Activated naive CD4-positive, alpha-beta T cell treated with anti-CD3 and anti-CD28 coated beads for 36 hours (primary cell): Measurements from ENCODE around the gene NAPB. TPM values are rescaled to one million over a fixed set of nuclear protein-coding genes. Genes with fewer than 3 reads are reported as not detected.
"Not testable (repeated sequence)": the region's sequence is repeated elsewhere in the genome, so short reads cannot be mapped to it uniquely, and the experiment has no call there.

Source experiments
- CTCF ChIA-PET: fragments of 350-600 bp; sonication (Branson Sonifier 250); formaldehyde crosslinking; loops from one replicate; lab custom pipeline; 2021; ENCODE audit warnings: antibody characterized with exemption; lab: Charles Lee
- DNase-seq: peaks from one replicate; pipeline ENCODE4 v3.0.0-alpha.2; 2020
- H3K27ac Mint-ChIP-seq: one replicate; pipeline ENCODE4 v1.8.0; 2021; ENCODE audit warnings: mild to moderate bottlenecking, mixed read lengths
- H3K27me3 Mint-ChIP-seq: one replicate; pipeline ENCODE4 v1.8.0; 2021; ENCODE audit warnings: low read depth, mixed read lengths
- H3K36me3 Mint-ChIP-seq: one replicate; pipeline ENCODE4 v1.8.0; 2021; ENCODE audit warnings: low read depth, mixed read lengths
- H3K4me1 Mint-ChIP-seq: one replicate; pipeline ENCODE4 v1.8.0; 2021; ENCODE audit warnings: low read depth, mixed read lengths
- H3K4me3 Mint-ChIP-seq: one replicate; pipeline ENCODE4 v1.8.0; 2021; ENCODE audit warnings: mild to moderate bottlenecking, moderate library complexity, mixed read lengths
- H3K9me3 Mint-ChIP-seq: one replicate; pipeline ENCODE4 v1.8.0; 2021; ENCODE audit warnings: mixed read lengths
- intact Hi-C: fragments of 100-400 bp; cut with micrococcal nuclease; formaldehyde crosslinking; loops from one replicate; pipeline ENCODE4 v1.15.1; 2023
- total RNA-seq, 2 experiments: library from RNA; stranded (reverse); gene quantifications; one replicate each; pipeline ENCODE4 v1.2.3, GENCODE V29; 2021

The NAPB gene
- total RNA-seq, 2 experiments from 2014 or later, result 5.4 to 7.6 TPM

DNA sequence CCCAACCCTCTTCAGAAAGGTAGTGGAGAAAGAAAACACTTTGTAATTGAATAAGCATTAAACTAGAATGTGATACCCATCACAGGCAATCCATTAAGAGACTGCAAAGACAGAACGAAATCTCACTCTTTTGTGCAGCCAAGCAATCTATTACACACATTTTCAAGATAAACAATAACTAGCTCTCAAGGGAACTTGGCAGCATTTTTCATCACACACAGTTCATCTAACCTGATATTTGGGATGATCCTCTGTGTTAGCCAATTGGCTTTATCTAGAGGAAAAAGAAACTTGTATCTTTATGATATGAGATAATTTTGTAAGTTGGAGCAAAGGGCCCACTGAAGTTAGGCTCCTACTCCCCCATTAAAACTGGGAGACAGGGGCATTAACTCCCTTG lies 60.8 kb downstream of the NAPB start:
- no peaks in the 10 kb centered on the region for H3K27me3 Mint-ChIP-seq
- H3K9me3 Mint-ChIP-seq, result no peaks in the 10 kb centered on the region
- H3K4me3 Mint-ChIP-seq, result peak overlapping the region; percentile 86
- intact Hi-C loops, result loop anchor here (5.0 to 10.0 kb wide), 3 partner anchors 667 to 1874 kb away; partner anchors contain the start of gene ACSS1
- peak overlapping the region; percentile 89 for H3K27ac Mint-ChIP-seq
- peaks cover 37% of the 10 kb centered on the region for H3K4me1 Mint-ChIP-seq
- H3K36me3 Mint-ChIP-seq, result peaks cover 15% of the 10 kb centered on the region
- CTCF ChIA-PET, result interaction anchor here (2.6 kb wide), 1 partner anchor 10 kb away, joined by 8 read pairs; the partner anchor contains the start of gene NXT1
- DNase-seq, result no peak

DNA sequence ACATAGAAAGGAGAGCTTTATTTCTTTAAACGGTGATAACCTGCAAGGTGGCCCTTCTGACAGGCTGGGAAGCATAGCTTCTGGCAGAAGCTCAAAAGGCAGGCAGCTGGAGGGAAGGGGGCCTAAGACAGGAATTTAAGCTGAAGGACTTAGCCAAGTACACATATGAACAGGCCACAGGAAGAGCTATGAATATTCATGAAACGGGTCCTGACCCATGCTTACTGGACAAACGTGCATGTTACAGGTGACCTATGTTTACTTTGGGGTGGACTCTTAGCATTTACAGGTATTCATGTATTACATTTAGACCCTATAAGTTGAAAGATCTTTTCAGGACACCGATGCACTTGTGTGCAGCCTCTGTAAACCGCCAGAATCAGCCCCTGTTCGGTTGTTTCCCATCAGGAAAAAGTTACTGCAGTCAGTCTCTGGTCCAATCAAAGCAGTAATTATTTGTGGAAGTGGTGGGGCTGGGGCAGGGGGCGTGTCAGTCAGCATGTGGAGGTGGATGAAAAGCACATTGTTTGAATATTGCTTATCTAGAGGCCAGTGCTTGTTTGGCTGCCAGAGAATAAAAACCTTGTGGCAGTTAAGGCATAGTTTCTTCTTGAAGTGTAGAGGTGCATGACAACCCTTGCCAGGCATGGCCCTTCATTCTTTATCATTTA lies 62.2 kb downstream of the NAPB start:
- Mint-ChIP-seq H3K4me3 (no peak overlapping the region), H3K36me3 (peaks cover 7% of the 10 kb centered on the region), H3K27me3 (no peaks in the 10 kb centered on the region), H3K27ac (no peak overlapping the region), H3K4me1 (peaks cover 32% of the 10 kb centered on the region), H3K9me3 (no peaks in the 10 kb centered on the region)
- CTCF ChIA-PET, result interaction anchor here (1.9 kb wide), 1 partner anchor 9 kb away, joined by 11 read pairs; no protein-coding TSS in a partner anchor
- DNase-seq, result no peak
- intact Hi-C loops, result loop anchor here (1.0 to 10.0 kb wide), 5 partner anchors 9 to 1814 kb away; partner anchors contain the start of genes CST7, NAPB and NXT1

DNA sequence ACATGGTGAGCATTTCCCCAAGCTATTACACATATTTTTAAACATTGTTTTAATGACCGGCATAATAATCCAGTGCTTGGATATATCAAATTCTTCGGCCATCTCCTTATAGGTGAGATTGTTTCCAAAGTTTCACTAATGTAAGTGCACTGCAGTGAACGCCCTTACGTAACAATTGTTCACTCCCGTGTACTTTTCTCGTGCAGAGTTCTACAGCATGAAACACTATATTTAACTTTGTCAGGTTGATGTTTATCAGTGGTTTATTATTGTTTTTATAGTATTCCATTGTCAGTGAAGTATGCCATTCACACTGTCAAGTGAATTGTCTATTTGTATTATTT lies 62.8 kb downstream of the NAPB start:
- Mint-ChIP-seq H3K27me3 (no peaks in the 10 kb centered on the region), H3K4me1 (peaks cover 33% of the 10 kb centered on the region), H3K4me3 (peak overlapping the region; percentile 70), H3K9me3 (no peaks in the 10 kb centered on the region), H3K36me3 (peaks cover 7% of the 10 kb centered on the region), H3K27ac (peak overlapping the region; percentile 82)
- no peak for DNase-seq
- CTCF ChIA-PET, result interaction anchor here (1.9 kb wide), 1 partner anchor 9 kb away, joined by 11 read pairs; no protein-coding TSS in a partner anchor
- intact Hi-C loops, result loop anchor here (1.0 to 10.0 kb wide), 5 partner anchors 8 to 1814 kb away; partner anchors contain the start of genes CST7, NAPB and NXT1

DNA sequence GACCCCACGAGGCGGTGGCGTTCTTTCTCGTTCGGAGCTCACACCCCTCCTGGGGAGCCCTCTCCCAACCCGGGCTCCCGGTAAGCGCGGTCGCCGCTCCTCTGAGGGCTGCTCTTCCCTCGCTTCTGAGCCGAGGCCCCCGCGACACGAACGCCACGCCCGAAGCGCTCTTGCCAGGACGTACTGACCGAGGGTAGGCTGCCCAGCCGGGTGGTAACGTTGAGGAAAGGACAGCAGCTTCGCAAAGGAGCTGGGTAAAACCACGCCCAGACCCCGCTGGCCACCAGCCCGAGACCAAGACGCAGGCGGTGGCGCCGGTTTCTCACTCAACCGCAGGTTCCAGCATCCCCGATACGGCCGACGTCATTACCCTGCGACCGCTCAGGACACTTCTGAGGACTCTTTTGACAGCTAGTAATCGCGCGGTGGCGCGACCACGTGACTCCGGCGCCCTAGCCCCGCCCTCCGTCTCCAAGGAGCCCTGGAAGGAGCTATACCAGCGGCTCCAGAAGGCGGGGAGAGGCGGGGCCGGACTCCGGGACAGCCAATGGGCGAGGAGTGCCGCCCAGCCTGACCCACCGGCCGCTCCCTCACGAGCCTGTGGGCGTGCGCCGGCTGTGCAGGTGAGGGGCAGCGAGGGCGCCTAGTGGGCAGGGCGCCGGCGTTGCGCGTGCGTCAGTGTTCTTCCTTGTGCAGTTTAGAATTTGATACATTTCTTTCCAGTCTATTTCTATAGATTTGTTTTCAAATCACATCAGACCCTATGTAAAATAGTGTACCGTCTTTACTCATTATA lies 63.3 kb downstream of the NAPB start:
- Mint-ChIP-seq H3K9me3 (no peaks in the 10 kb centered on the region), H3K4me3 (peak overlapping the region; percentile 87), H3K27ac (peak overlapping the region; percentile 90), H3K4me1 (peaks cover 29% of the 10 kb centered on the region), H3K36me3 (peaks cover 4% of the 10 kb centered on the region), H3K27me3 (no peaks in the 10 kb centered on the region)
- DNase-seq, result peak; percentile 100
- CTCF ChIA-PET, result interaction anchor here (1.9 kb wide), 1 partner anchor 8 kb away, joined by 11 read pairs; no protein-coding TSS in a partner anchor
- intact Hi-C loops, result loop anchor here (1.0 to 10.0 kb wide), 5 partner anchors 8 to 1813 kb away; partner anchors contain the start of genes CST7, NAPB and NXT1

DNA sequence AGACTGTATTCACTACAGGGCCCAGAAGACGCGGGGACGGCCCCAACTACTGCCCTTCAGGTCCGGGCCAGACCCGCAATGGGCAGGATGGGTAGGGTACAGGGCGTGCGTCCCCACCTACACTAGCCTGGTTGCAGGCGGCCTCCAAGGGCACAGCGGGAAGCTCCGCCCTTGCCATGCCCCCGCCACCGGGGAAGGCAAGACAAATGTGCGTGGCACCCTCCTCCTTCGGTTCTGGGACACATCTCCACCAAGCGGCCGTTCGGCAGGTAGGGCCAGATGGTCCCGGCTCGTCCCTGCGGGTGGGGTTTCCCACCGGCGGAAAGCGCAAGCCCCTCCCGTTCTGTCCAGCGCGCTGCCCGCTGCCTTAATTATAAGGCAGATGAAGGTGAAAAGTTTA lies 65.1 kb downstream of the NAPB start:
- Mint-ChIP-seq H3K4me3 (no peak overlapping the region), H3K27me3 (no peaks in the 10 kb centered on the region), H3K36me3 (peaks cover 7% of the 10 kb centered on the region), H3K9me3 (no peaks in the 10 kb centered on the region), H3K4me1 (peaks cover 38% of the 10 kb centered on the region), H3K27ac (no peak overlapping the region)
- DNase-seq, result no peak
- intact Hi-C loops, result loop anchor here (5.0 to 10.0 kb wide), 2 partner anchors 1591 to 1811 kb away; partner anchors contain the start of gene CST7
- CTCF ChIA-PET, result no interaction called here

DNA sequence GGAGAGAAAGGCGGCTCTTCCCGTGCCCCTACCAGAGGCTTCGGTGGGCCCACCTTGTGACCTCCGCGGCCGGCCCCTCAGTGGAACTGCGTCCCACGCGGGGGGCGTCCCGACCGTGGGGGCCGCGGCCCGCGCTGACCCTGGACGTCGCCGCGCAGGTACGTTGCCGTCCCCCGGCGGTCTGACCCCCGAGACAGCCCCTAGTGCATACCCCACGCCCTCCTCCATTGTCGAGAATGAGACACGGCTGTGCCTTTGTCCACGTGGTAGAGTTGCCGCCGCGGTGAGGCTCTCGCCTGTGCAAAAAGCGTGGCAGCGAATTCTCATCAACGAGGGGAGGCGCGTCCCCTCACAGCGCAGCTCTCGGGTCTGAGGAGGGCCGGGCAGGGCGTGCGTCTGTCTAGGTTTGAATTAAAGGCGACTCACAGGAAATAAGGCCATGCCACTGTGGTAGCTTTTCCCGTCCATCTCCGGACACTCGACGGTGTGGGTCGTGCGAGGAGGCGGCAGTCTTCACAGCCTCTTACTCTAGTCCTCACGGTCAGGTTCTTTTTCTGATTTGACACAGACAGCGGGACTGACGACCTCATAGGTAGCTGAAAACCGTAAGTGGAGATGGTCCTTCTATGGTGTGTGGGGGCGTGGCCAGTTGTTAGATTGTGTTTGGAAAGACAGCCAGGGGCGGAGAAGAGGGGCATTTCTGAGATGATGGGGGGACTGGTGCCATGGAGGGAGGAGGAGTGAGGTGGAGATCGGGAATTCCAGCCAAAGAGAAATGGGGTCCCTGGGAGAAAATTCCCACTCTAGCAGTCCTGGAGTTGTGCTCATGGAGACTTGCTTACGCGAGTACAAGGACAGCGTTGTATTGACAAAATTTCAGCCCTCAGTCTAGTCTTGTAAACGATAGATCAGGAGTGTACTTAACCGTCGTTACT lies 70.1 kb downstream of the NAPB start:
- peaks cover 8% of the 10 kb centered on the region for H3K36me3 Mint-ChIP-seq
- no peaks in the 10 kb centered on the region for H3K27me3 Mint-ChIP-seq
- peak overlapping the region; percentile 77 for H3K4me3 Mint-ChIP-seq
- CTCF ChIA-PET, result interaction anchor here (0.7 to 2.0 kb wide), 3 partner anchors 10 to 69 kb away, joined by 3 to 8 read pairs (median 6); no protein-coding TSS in a partner anchor
- peak overlapping the region; percentile 100 for H3K27ac Mint-ChIP-seq
- no peaks in the 10 kb centered on the region for H3K9me3 Mint-ChIP-seq
- intact Hi-C loops, result loop anchor here (1.0 to 10.0 kb wide), 8 partner anchors 7 to 1806 kb away; partner anchors contain the start of genes GZF1 and NAPB
- DNase-seq, result peak; percentile 72
- H3K4me1 Mint-ChIP-seq, result peaks cover 36% of the 10 kb centered on the region

DNA sequence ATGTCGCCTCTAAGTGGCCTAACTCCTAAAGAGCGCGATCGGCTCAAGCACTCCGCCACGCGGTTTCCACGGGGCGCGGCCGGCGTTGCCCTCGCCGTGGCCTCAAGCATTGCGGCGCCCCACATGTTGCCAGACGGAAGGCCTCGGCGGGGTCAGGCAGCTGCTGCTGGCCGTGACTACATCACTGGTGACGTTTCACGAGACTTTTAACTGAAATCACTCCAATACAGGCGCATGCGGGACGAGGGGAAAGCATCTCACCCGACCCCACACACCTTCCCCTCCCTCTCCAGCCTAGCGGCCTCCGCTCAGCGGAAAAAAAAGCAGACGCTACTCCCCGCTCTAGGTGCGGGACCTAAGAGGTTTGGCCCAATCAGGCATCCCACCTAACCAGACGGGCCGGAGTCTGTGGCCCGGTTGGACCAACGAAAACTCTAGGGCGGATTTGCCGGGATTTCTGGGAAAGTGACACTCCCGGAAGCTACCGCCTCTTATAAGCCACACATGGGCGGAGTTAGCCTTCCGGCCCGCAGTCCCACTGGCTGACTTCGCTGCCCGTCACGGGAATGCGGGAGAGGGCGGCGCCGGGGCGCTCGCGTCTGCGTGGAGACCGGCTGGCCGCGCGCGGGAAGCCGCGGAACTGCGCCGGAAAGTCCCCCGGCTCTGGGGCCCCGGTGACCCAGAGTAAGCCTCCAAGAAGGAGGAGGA lies 70.9 kb downstream of the NAPB start, which contains the start of gene NXT1:
NXT1 (plus strand) TSS at position 596 of the 708 bp plus-strand sequence. CDS start 3,251 bp downstream, outside the sequence.
- intact Hi-C loops, result loop anchor here (1.0 to 10.0 kb wide), 8 partner anchors 8 to 1806 kb away; partner anchors contain the start of genes GZF1 and NAPB
- Mint-ChIP-seq H3K9me3 (no peaks in the 10 kb centered on the region), H3K4me3 (peak within 1 kb of the TSS; percentile 77), H3K27ac (peak within 1 kb of the TSS; percentile 100), H3K27me3 (no peaks in the 10 kb centered on the region), H3K36me3 (peaks cover 8% of the 10 kb centered on the region), H3K4me1 (peaks cover 36% of the 10 kb centered on the region)
- CTCF ChIA-PET, result interaction anchor here (1.1 to 2.0 kb wide), 7 partner anchors 8 to 90 kb away, joined by 3 to 17 read pairs (median 6); partner anchors contain the start of gene NAPB
- DNase-seq, result peak; percentile 96

DNA sequence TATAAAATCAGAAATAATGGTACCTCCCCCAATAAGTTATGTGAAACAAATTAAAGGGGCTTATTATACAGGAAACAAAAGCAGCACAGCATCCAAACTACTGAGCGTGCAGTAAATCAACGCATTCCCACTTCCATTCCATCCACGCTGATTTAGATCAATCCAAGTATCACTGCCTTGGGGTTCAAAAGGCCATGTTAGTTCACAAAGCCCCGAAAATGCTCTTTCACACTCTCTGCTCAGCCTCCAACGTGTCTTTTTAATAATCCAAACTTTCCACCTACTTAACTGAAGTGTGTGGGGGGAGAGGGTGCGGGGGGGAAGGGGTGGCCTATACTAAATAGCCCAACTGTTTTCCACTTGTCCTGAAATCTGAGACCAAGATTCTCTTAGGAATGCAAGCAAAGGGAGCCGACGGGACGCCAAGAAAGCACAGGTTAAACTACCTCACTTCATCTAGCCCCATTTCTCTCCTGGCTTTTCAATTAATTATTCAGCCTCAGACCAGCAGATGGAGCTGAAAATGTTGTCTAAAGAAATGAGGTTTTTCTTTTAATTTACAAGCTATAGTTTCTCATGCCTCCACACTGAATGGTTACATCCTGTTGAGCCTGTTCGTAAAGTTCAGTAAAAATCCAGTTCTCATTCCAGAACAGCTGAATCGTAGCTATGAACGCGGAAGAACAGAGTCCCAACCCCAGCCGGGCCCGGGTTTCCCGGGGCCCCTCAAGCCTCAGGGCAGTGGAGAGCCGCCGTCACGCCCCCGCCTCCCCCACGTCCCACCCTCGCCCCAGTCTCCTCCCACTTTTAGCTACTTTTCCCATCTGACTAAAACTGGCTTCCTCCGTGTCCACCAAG lies 71.7 kb downstream of the NAPB start:
- DNase-seq, result peak; percentile 76
- CTCF ChIA-PET, result interaction anchor here (1.1 to 2.0 kb wide), 7 partner anchors 9 to 91 kb away, joined by 3 to 17 read pairs (median 6); partner anchors contain the start of gene NAPB

DNA sequence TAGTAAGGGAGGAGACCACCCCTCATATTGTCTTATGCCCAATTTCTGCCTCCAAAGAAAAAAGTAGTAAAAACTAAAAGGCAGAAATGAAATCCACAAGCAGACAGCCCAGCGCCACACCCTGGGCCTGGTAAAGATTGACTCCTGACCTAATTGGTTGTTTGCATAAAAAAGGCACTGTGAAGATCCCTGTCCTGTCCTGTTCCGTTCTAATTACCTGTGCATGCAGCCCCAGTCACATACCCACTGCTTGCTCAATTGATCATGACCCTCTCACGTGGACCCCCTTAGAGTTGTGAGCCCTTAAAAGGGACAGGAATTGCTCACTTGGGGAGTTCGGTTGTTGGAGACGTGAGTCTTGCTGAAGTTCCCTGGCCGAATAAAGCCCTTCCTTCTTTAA lies 72.8 kb downstream of the NAPB start:
- DNase-seq, H3K27me3 Mint-ChIP-seq, H3K27ac Mint-ChIP-seq, H3K4me3 Mint-ChIP-seq, H3K36me3 Mint-ChIP-seq, intact Hi-C loops, H3K9me3 Mint-ChIP-seq: not testable (repeated sequence)
- H3K4me1 Mint-ChIP-seq, result peaks cover 24% of the 10 kb centered on the region
- CTCF ChIA-PET, result interaction anchor here (0.6 kb wide), 1 partner anchor 7 kb away, joined by 4 read pairs; no protein-coding TSS in a partner anchor

More for the DNA sequence above, 71.7 kb downstream of the NAPB start:
- peaks cover 32% of the 10 kb centered on the region for H3K4me1 Mint-ChIP-seq
- intact Hi-C loops, result loop anchor here (1.0 to 10.0 kb wide), 8 partner anchors 9 to 1805 kb away; partner anchors contain the start of genes GZF1 and NAPB
- peak overlapping the region; percentile 77 for H3K4me3 Mint-ChIP-seq
- peaks cover 7% of the 10 kb centered on the region for H3K36me3 Mint-ChIP-seq
- no peaks in the 10 kb centered on the region for H3K27me3 Mint-ChIP-seq
- no peaks in the 10 kb centered on the region for H3K9me3 Mint-ChIP-seq
- H3K27ac Mint-ChIP-seq, result peak overlapping the region; percentile 100

DNA sequence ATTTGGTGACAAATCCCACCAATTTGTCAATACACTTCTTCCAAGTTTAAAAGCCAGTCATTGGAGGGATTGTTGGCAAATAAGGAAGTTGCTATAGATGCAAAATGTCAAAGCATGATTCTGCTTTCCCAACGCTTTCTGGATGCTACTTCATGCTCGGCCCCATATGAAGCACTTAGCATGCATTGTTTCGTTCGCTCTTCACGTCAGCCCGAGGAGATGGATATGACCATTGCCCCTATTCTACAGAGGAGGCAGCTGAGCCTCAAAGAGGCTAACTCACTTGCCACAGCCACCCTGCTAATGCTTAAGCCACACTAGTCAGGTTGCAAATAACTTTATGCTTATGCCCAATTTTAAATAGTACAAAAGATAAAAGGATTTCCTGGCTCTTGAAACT lies 73.5 kb downstream of the NAPB start:
- peaks cover 20% of the 10 kb centered on the region for H3K4me1 Mint-ChIP-seq
- no peak for DNase-seq
- no peak overlapping the region for H3K27ac Mint-ChIP-seq
- CTCF ChIA-PET, result no interaction called here
- H3K36me3 Mint-ChIP-seq, result peaks cover 3% of the 10 kb centered on the region
- no peaks in the 10 kb centered on the region for H3K27me3 Mint-ChIP-seq
- intact Hi-C loops, result no loop called here
- no peaks in the 10 kb centered on the region for H3K9me3 Mint-ChIP-seq
- no peak overlapping the region for H3K4me3 Mint-ChIP-seq
